Superior temporal gyrus (tissue), 1 donor: Measurements from ENCODE around the gene NOL11.
"Not testable (repeated sequence)": the region's sequence is repeated elsewhere in the genome, so short reads cannot be mapped to it uniquely, and the experiment has no call there.

ENCODE experiments used
- DNase-seq: peaks from one replicate; pipeline ENCODE4 v3.0.0-alpha.2; 2016; ENCODE audit errors: extremely low spot score

NOL11 gene

GRCh38 chr17:67708378-67708777 is 9.4 kb upstream of the NOL11 start:
- DNase-seq = no peak

GRCh38 chr17:67711916-67712315 is 5.8 kb upstream of the NOL11 start:
- DNase-seq = no peak

GRCh38 chr17:67712375-67712774 is 5.4 kb upstream of the NOL11 start:
- DNase-seq = no peak

GRCh38 chr17:67713169-67713568 is 4.6 kb upstream of the NOL11 start:
- no peak for DNase-seq

- DNase-seq = no peak
Measured at GRCh38 chr17:67716405-67716798, 1.3 kb upstream of the NOL11 start.

GRCh38 chr17:67717192-67717623 is 528 bp upstream of the NOL11 start:
- DNase-seq = no peak

GRCh38 chr17:67718325-67718941 is 697 bp downstream of the NOL11 start:
- no peak for DNase-seq

- no peak for DNase-seq
Measured at GRCh38 chr17:67725373-67725791, 7.6 kb downstream of the NOL11 start.

GRCh38 chr17:67725807-67726206 is 8.1 kb downstream of the NOL11 start:
- DNase-seq = no peak

GRCh38 chr17:67727152-67728039 is 9.7 kb downstream of the NOL11 start:
- DNase-seq = not testable (repeated sequence)

GRCh38 chr17:67729903-67730302 is 12.2 kb downstream of the NOL11 start:
- DNase-seq = no peak

- no peak for DNase-seq
Measured at GRCh38 chr17:67730731-67731130, 13.0 kb downstream of the NOL11 start.

- DNase-seq = no peak
Measured at GRCh38 chr17:67733449-67733848, 15.7 kb downstream of the NOL11 start.

- no peak for DNase-seq
Measured at GRCh38 chr17:67737145-67737544, 19.4 kb downstream of the NOL11 start.

- DNase-seq = no peak
Measured at GRCh38 chr17:67742025-67742424, 24.3 kb downstream of the NOL11 start.

GRCh38 chr17:67746704-67747571 is 29.2 kb downstream of the NOL11 start:
- no peak for DNase-seq

- DNase-seq = no peak
Measured at GRCh38 chr17:67747681-67748235, 30.0 kb downstream of the NOL11 start.

GRCh38 chr17:67750067-67750466 is 32.3 kb downstream of the NOL11 start:
- DNase-seq = no peak

- DNase-seq = no peak
Measured at GRCh38 chr17:67751101-67752074, 33.7 kb downstream of the NOL11 start.

- DNase-seq = not testable (repeated sequence)
Measured at GRCh38 chr17:67752160-67752559, 34.4 kb downstream of the NOL11 start.

- DNase-seq = no peak
Measured at GRCh38 chr17:67753026-67753425, 35.3 kb downstream of the NOL11 start.
